ENCODE results near the gene DNAAF5.

Gene DNAAF5

GRCh38 chr7:701086-701671 lies 25.3 kb upstream of the DNAAF5 start:
- Histone ChIP-seq H3K27ac (no peak overlapping the region), H3K4me3 (no peak overlapping the region)

GRCh38 chr7:703049-703448 lies 23.4 kb upstream of the DNAAF5 start:
- Histone ChIP-seq H3K27ac (no peak overlapping the region), H3K4me3 (no peak overlapping the region)

- Histone ChIP-seq H3K27ac (peak overlapping the region in 1 of 21 experiments; percentile 10), H3K4me3 (no peak overlapping the region)
These were observed 19.8 kb upstream of the DNAAF5 start for GRCh38 chr7:706721-707120.

GRCh38 chr7:707296-708000 lies 19.1 kb upstream of the DNAAF5 start:
- H3K4me3 ChIP-seq, result no peak overlapping the region
- peak overlapping the region in 1 of 21 experiments; percentile 10 for H3K27ac ChIP-seq

- peak overlapping the region in 1 of 21 experiments; percentile 30 for H3K27ac ChIP-seq
- no peak overlapping the region for H3K4me3 ChIP-seq
These were observed 16.3 kb upstream of the DNAAF5 start for GRCh38 chr7:710161-710560.

- H3K4me3 ChIP-seq, result peak overlapping the region in 6 of 7 experiments; percentile 25 to 56 (median 38)
- peak overlapping the region in 12 of 21 experiments; percentile 1 to 89 (median 56) for H3K27ac ChIP-seq
These were observed 15.2 kb upstream of the DNAAF5 start for GRCh38 chr7:711093-711921.

GRCh38 chr7:711922-712380 lies 14.5 kb upstream of the DNAAF5 start:
- H3K27ac ChIP-seq, result peak overlapping the region in 13 of 21 experiments; percentile 1 to 89 (median 56)

GRCh38 chr7:712381-713138 lies 13.9 kb upstream of the DNAAF5 start:
- Histone ChIP-seq H3K27ac (peak overlapping the region in 9 of 21 experiments; percentile 1 to 89 (median 56)), H3K4me3 (peak overlapping the region; percentile 7 to 56 (median 31))

More at GRCh38 chr7:711922-712380, 14.5 kb upstream of the DNAAF5 start:
- peak overlapping the region; percentile 7 to 56 (median 31) for H3K4me3 ChIP-seq

GRCh38 chr7:713139-713457 lies 13.4 kb upstream of the DNAAF5 start:
- no peak overlapping the region for H3K27ac ChIP-seq
- no peak overlapping the region for H3K4me3 ChIP-seq

- Histone ChIP-seq H3K4me3 (no peak overlapping the region), H3K27ac (no peak overlapping the region)
These were observed 12.8 kb upstream of the DNAAF5 start for GRCh38 chr7:713488-714230.

GRCh38 chr7:714251-714671 lies 12.2 kb upstream of the DNAAF5 start:
- no peak overlapping the region for H3K27ac ChIP-seq
- no peak overlapping the region for H3K4me3 ChIP-seq

- Histone ChIP-seq H3K27ac (no peak overlapping the region), H3K4me3 (no peak overlapping the region)
These were observed 10.3 kb upstream of the DNAAF5 start for GRCh38 chr7:716222-716621.

GRCh38 chr7:716636-717035 lies 9.9 kb upstream of the DNAAF5 start:
- no peak overlapping the region for H3K4me3 ChIP-seq
- no peak overlapping the region for H3K27ac ChIP-seq

- Histone ChIP-seq H3K27ac (no peak overlapping the region), H3K4me3 (no peak overlapping the region)
These were observed 4.8 kb upstream of the DNAAF5 start for GRCh38 chr7:721619-722248.

GRCh38 chr7:723541-723940 lies 3.0 kb upstream of the DNAAF5 start:
- no peak overlapping the region for H3K27ac ChIP-seq
- no peak overlapping the region for H3K4me3 ChIP-seq

- Histone ChIP-seq H3K27ac (no peak overlapping the region), H3K4me3 (no peak overlapping the region)
These were observed 2.2 kb upstream of the DNAAF5 start for GRCh38 chr7:724298-724697.

- Histone ChIP-seq H3K4me3 (peak overlapping the region in 2 of 7 experiments; percentile 58 to 91), H3K27ac (peak overlapping the region in 4 of 21 experiments; percentile 24 to 93 (median 74))
These were observed 1.1 kb upstream of the DNAAF5 start for GRCh38 chr7:725223-726005.

GRCh38 chr7:726854-727103 lies 280 bp downstream of the DNAAF5 start:
- Histone ChIP-seq H3K4me3 (peak overlapping the region; percentile 58 to 97 (median 91)), H3K27ac (peak overlapping the region in 20 of 21 experiments; percentile 24 to 93 (median 78))
